Prostate gland (tissue), 2 donors: ENCODE data around the gene PALM. TPM values are rescaled to one million over a fixed set of nuclear protein-coding genes. Genes with fewer than 3 reads are reported as not detected.
"Not testable (repeated sequence)": the region's sequence is repeated elsewhere in the genome, so short reads cannot be mapped to it uniquely, and the experiment has no call there.

Experiments used
- DNase-seq: peaks from one replicate; pipeline ENCODE4 v3.0.0-alpha.2; 2019; ENCODE audit warnings: low spot score
- H3K27ac ChIP-seq, 2 donors: fragments of 200-600 bp; sonication (generic); 2 replicates each; pipeline ENCODE4 v1.5.1; 2017 to 2019
- H3K27me3 ChIP-seq: fragments of 200-600 bp; sonication (generic); replicated peaks from 2 replicates; pipeline ENCODE4 v1.5.1; 2019; ENCODE audit not compliant: insufficient read depth
- H3K36me3 ChIP-seq, 2 donors: fragments of 200-600 bp; sonication (generic); 1 replicate in 1 of 2; 2 replicates in 1 of 2; pipeline versions ENCODE4 v1.5.1 to v1.8.1; 2017 to 2019
- H3K4me1 ChIP-seq: fragments of 200-600 bp; sonication (generic); replicated peaks from 2 replicates; pipeline ENCODE4 v1.5.1; 2019
- H3K4me3 ChIP-seq, 2 donors: fragments of 200-600 bp; sonication (generic); 2 replicates each; pipeline ENCODE4 v1.5.1; 2017 to 2019
- H3K9me3 ChIP-seq: fragments of 200-600 bp; sonication (generic); 2 replicates; pipeline ENCODE4 v1.5.1; 2017
- POLR2A ChIP-seq: fragments of 450-650 bp; IDR thresholded peaks from one replicate; pipeline ENCODE4 v1.6.1; 2016; ENCODE audit warnings: antibody characterized with exemption, mild to moderate bottlenecking
- POLR2AphosphoS5 ChIP-seq: sonication (generic); formaldehyde crosslinking; IDR thresholded peaks from one replicate; pipeline ENCODE4 v1.6.1; 2017; ENCODE audit warnings: antibody characterized with exemption
- WGBS: methylation state at CpG from one replicate; pipeline ENCODE4 v1.1.5; 2018; 5-methylcytosine and 5-hydroxymethylcytosine counted together
- intact Hi-C: fragments of 100-400 bp; cut with DNase I; formaldehyde crosslinking; loops from one replicate; pipeline ENCODE4 v1.14.2; 2022
- total RNA-seq, 2 donors: library from RNA; depleted of rRNA; stranded (reverse); fragments of >200 nt; gene quantifications; one replicate each; pipeline ENCODE4 v1.1.0, GENCODE V29; 2016
- TF ChIP-seq, protein P1 (sequence below), 4 experiments: fragments of 200-600 bp in 2 of 4; fragments of 450-650 bp in 2 of 4; sonication (generic) in 2 of 4; IDR thresholded peaks; 1 replicate in 3 of 4; 2 replicates in 1 of 4; pipeline ENCODE4 v1.5.1; 2016 to 2019; ENCODE audit warnings: antibody characterized with exemption in 4 of 4, mild to moderate bottlenecking in 2 of 4, moderate library complexity in 2 of 4

The PALM gene
- total RNA-seq, 2 donors from 2014 or later, result 40.9 to 58.7 TPM

DNA sequence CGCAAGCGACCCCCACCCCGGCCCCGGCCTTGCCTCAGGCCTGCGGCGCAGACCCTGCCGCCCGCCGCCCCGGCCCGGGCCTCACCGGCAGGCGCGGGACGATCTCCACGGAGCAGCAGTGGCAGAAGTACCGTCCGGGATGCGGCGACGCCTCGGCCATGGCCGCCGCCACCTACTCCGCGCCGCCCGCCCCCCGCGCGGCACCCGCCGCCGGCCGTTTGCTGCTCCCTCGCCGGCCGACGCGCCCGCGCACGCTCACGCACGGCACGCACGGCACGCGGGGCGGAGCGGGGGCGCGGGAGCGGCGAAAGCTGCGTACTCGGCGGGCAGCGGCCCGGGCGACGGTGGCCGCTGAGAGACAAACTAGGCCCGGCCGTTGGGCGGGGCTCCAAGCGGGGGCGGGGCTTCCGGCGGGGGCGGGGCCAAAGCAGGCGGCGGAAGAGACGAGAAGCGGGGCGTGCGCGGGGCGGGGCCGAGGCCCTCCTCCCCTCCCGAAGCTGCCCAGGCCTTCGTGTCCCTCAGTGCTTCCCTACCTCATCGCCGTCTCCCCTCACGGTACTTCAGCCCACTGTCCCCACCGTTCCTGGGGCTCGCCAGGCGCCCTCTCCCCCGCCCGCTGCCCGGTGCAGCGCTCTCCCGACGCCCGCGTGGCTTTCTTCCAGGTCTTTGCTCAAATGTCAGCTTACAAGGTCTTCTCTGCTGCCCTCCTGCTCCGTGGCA, 45.6 kb upstream of the PALM start, which contains the start of gene RNF126:
TSS of gene RNF126 (minus strand) at position 253 of the 720 bp plus-strand sequence. CDS start at position 160, 93 bp downstream.
- 1% methylated on average over 79 of the region's 97 CpGs for WGBS
- peak; percentile 88 for DNase-seq
- Histone ChIP-seq H3K27ac (peak within 1 kb of the TSS; percentile 90 to 96), H3K4me1 (peaks cover 31% of the 10 kb centered on the region), H3K36me3 (no peaks in the 10 kb centered on the region), H3K4me3 (peak within 1 kb of the TSS; percentile 96 to 97), H3K9me3 (no peaks in the 10 kb centered on the region), H3K27me3 (no peaks in the 10 kb centered on the region)
- intact Hi-C loops, result loop anchor here (10.0 kb wide), 1 partner anchor 322 kb away; the partner anchor contains the start of gene WDR18
- TF ChIP-seq, protein P1, sequence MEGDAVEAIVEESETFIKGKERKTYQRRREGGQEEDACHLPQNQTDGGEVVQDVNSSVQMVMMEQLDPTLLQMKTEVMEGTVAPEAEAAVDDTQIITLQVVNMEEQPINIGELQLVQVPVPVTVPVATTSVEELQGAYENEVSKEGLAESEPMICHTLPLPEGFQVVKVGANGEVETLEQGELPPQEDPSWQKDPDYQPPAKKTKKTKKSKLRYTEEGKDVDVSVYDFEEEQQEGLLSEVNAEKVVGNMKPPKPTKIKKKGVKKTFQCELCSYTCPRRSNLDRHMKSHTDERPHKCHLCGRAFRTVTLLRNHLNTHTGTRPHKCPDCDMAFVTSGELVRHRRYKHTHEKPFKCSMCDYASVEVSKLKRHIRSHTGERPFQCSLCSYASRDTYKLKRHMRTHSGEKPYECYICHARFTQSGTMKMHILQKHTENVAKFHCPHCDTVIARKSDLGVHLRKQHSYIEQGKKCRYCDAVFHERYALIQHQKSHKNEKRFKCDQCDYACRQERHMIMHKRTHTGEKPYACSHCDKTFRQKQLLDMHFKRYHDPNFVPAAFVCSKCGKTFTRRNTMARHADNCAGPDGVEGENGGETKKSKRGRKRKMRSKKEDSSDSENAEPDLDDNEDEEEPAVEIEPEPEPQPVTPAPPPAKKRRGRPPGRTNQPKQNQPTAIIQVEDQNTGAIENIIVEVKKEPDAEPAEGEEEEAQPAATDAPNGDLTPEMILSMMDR (IDR thresholded peaks at IDR 0.05), result no peak
- TF ChIP-seq POLR2A (peak; percentile 48), POLR2AphosphoS5 (peak; percentile 57)

DNA sequence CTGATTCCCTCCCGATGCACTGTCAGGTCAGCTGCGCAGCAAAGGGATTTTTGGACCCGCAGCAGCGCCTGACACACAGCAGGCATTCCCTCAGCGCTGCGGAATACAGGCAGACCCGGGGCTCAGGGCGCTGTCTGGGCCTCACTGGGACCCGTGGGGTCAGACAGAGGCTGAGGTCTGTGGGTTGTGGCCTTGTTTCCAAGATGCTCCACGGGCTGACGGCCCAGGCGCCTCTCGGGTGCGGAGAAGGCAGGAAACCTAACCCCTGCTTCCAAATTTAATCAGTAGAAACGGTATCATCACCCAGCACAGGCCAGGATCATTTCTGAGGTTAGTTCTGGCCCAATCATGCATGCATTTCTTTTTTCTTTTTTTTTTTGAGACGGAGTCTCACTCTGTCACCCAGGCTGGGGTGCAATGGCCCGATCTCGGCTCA, 45.0 kb upstream of the PALM start:
- WGBS, result 63% methylated on average over 18 of the region's 18 CpGs
- Histone ChIP-seq H3K4me1 (peaks cover 29% of the 10 kb centered on the region), H3K27ac (peak overlapping the region; percentile 90 to 96), H3K27me3 (no peaks in the 10 kb centered on the region), H3K9me3 (no peaks in the 10 kb centered on the region), H3K4me3 (peak overlapping the region; percentile 96 to 97), H3K36me3 (no peaks in the 10 kb centered on the region)
- DNase-seq, result no peak
- TF ChIP-seq, protein P1 (IDR thresholded peaks at IDR 0.05), result peak in 1 of 4 experiments; percentile 9
- TF ChIP-seq POLR2AphosphoS5, result no peak
- intact Hi-C loops, result loop anchor here (2.0 to 10.0 kb wide), 2 partner anchors 71 to 321 kb away; partner anchors contain the start of gene WDR18

DNA sequence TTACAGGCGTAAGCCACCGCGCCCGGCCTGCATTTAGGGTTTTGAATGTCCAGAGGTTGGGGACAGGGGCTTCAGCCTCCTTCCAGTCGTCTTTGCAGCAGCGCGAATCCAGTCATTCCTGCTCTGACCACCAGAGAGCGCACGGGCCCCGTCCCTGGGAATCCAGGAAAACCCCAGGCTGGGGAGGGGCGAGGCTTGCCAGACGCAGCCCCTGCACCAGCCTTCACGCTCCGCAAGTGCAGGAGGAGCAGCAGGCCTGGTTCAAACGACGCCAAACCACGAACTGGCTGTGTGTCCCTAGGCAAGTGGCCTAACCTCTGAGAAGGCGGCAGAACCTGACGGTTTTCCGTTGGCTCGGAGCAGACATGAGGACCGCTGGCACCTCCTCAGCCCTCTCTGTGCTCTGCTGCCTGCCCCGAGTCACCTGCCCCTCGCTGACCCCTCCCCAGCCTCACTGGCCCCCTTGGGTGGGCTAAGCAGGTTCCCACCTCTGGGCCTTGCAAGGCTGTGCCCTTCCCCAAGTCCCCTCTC, 43.8 kb upstream of the PALM start:
- 3% methylated on average over 24 of the region's 24 CpGs for WGBS
- Histone ChIP-seq H3K9me3 (no peaks in the 10 kb centered on the region), H3K27me3 (no peaks in the 10 kb centered on the region), H3K27ac (peak overlapping the region in 1 of 2 donors; percentile 24), H3K4me3 (no peak overlapping the region), H3K4me1 (peaks cover 20% of the 10 kb centered on the region), H3K36me3 (no peaks in the 10 kb centered on the region)
- intact Hi-C loops, result loop anchor here (2.0 to 10.0 kb wide), 2 partner anchors 70 to 320 kb away; partner anchors contain the start of gene WDR18
- TF ChIP-seq POLR2AphosphoS5, result peak; percentile 66
- TF ChIP-seq POLR2A, result no peak
- TF ChIP-seq, protein P1 (IDR thresholded peaks at IDR 0.05), result peak; percentile 87 to 98 (median 94)
- peak; percentile 65 for DNase-seq

DNA sequence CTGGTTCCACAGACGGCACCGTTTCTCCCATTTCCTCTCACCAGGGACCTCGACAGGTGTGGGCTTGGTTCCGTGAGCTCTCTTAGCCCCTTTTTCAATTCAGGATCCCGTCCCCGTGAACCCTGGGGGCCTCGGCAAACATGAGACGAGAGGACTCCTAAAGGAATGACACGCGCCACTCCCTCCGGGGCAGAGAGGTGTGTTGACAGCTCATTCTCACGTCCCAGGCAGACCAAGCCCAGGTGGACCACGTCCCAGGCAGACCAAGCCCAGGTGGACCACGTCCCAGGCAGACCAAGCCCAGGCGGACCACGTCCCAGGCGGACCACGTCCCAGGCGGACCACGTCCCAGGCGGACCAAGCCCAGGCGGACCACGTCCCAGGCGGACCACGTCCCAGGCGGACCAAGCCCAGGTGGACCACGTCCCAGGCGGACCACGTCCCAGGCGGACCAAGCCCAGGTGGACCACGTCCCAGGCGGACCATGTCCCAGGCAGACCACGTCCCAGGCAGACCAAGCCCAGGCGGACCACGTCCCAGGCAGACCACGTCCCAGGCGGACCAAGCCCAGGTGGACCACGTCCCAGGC, 41.7 kb upstream of the PALM start:
- DNase-seq, H3K4me1 ChIP-seq, H3K4me3 ChIP-seq, H3K27me3 ChIP-seq, H3K9me3 ChIP-seq, H3K36me3 ChIP-seq, H3K27ac ChIP-seq: not testable (repeated sequence)
- WGBS, result 95% methylated on average over 34 of the region's 38 CpGs
- intact Hi-C loops, result loop anchor here (10.0 kb wide), 1 partner anchor 318 kb away; the partner anchor contains the start of gene WDR18

DNA sequence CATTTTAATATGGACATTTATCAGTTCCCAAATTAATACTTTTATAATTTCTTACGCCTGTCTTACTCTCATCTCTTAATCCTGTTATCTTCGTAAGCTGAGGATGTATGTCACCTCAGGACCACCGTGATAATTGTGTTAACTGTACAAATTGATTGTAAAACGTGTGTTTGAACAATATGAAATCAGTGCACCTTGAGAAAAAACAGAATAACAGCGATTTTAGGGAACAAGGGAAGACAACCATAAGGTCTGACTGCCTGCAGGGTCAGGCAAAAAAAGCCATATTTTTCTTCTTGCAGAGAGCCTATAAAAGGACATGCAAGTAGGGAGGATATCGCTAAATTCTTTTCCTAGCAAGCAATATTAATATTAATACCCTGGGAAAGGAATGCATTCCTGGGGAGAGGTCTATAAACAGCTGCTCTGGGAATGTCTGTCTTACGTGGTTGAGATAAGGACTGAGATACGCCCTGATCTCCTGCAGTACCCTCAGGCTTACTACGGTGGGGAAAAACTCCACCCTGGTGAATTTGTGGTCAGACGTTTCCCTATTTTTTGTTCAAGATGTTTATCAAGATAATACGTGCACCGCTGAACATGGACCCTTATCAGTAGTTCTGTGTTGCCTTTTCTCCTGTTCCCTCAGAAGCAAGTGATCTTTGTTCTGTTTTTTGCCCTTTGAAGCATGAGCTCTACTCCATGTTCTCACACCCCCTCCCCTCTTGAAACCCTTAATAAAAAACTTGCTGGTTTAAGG, 39.9 kb upstream of the PALM start:
- not testable (repeated sequence) for H3K9me3 ChIP-seq, H3K27me3 ChIP-seq, H3K4me1 ChIP-seq, H3K27ac ChIP-seq, H3K36me3 ChIP-seq, H3K4me3 ChIP-seq, DNase-seq
- intact Hi-C loops, result loop anchor here (10.0 kb wide), 1 partner anchor 316 kb away; the partner anchor contains the start of gene WDR18
- WGBS, result 65% methylated on average over 12 of the region's 12 CpGs
